ENCODE measurements around the gene ENOX1.

DNA sequence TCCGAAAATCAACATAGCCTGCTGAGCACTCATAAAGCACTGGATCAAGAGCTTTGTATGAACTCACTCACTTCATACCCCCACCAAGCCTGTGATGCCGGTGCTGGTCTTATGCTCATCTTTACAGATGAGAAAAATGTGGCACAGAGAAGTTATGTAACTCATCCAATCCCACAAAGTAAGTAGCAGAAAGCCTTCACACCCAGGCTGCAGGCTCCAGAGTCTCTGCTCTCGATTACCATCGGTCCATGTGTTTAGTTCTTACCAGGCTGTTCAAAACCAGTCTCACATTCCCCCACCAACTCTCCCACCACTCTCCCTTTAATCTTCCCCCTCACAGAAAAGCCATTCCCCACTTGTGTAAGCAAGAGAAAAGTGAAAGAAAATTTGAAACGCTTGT lies 487.4 kb downstream of the ENOX1 start:
- TF ChIP-seq, protein P1, sequence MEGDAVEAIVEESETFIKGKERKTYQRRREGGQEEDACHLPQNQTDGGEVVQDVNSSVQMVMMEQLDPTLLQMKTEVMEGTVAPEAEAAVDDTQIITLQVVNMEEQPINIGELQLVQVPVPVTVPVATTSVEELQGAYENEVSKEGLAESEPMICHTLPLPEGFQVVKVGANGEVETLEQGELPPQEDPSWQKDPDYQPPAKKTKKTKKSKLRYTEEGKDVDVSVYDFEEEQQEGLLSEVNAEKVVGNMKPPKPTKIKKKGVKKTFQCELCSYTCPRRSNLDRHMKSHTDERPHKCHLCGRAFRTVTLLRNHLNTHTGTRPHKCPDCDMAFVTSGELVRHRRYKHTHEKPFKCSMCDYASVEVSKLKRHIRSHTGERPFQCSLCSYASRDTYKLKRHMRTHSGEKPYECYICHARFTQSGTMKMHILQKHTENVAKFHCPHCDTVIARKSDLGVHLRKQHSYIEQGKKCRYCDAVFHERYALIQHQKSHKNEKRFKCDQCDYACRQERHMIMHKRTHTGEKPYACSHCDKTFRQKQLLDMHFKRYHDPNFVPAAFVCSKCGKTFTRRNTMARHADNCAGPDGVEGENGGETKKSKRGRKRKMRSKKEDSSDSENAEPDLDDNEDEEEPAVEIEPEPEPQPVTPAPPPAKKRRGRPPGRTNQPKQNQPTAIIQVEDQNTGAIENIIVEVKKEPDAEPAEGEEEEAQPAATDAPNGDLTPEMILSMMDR (IDR thresholded peaks at IDR 0.05 in 2 of 3, conservative IDR thresholded peaks at IDR 0.05 in 1 of 3; ENCODE audit: insufficient read depth in 2 of 3, low read depth in 1 of 3, low read length in 3 of 3): no peak
- TF ChIP-seq, protein P2, sequence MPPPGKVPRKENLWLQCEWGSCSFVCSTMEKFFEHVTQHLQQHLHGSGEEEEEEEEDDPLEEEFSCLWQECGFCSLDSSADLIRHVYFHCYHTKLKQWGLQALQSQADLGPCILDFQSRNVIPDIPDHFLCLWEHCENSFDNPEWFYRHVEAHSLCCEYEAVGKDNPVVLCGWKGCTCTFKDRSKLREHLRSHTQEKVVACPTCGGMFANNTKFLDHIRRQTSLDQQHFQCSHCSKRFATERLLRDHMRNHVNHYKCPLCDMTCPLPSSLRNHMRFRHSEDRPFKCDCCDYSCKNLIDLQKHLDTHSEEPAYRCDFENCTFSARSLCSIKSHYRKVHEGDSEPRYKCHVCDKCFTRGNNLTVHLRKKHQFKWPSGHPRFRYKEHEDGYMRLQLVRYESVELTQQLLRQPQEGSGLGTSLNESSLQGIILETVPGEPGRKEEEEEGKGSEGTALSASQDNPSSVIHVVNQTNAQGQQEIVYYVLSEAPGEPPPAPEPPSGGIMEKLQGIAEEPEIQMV (tag; conservative IDR thresholded peaks at IDR 0.05; ENCODE audit: low read depth): no peak
- TF ChIP-seq ELF4 (CRISPR knock-in tag; IDR thresholded peaks at IDR 0.05) (no peak), TRIM25 (IDR thresholded peaks at IDR 0.05; ENCODE audit: borderline replicate concordance) (no peak), ZNF263 (CRISPR knock-in tag; IDR thresholded peaks at IDR 0.05; ENCODE audit: borderline replicate concordance) (no peak), BMI1 (IDR thresholded peaks at IDR 0.05; ENCODE audit: low read length) (no peak), HMG20A (CRISPR knock-in tag; conservative IDR thresholded peaks at IDR 0.05) (no peak), MYBL2 (IDR thresholded peaks at IDR 0.05; ENCODE audit: low read depth) (no peak), MYBL2 (CRISPR knock-in tag; IDR thresholded peaks at IDR 0.05; ENCODE audit: borderline replicate concordance) (no peak), TSHZ1 (CRISPR knock-in tag; IDR thresholded peaks at IDR 0.05) (no peak)
- TF ChIP-seq, protein P3, sequence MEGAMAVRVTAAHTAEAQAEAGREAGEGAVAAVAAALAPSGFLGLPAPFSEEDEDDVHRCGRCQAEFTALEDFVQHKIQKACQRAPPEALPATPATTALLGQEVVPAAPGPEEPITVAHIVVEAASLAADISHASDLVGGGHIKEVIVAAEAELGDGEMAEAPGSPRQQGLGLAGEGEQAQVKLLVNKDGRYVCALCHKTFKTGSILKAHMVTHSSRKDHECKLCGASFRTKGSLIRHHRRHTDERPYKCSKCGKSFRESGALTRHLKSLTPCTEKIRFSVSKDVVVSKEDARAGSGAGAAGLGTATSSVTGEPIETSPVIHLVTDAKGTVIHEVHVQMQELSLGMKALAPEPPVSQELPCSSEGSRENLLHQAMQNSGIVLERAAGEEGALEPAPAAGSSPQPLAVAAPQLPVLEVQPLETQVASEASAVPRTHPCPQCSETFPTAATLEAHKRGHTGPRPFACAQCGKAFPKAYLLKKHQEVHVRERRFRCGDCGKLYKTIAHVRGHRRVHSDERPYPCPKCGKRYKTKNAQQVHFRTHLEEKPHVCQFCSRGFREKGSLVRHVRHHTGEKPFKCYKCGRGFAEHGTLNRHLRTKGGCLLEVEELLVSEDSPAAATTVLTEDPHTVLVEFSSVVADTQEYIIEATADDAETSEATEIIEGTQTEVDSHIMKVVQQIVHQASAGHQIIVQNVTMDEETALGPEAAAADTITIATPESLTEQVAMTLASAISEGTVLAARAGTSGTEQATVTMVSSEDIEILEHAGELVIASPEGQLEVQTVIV (CRISPR knock-in tag; IDR thresholded peaks at IDR 0.05; ENCODE audit: borderline replicate concordance): no peak
